HEK293T (cell line): ENCODE data around the gene DUSP14.

Experiments used
- CTCF ChIA-PET: fragments of 350-600 bp; formaldehyde crosslinking; extraction: SDS; loops from one replicate; lab custom pipeline; 2021; ENCODE audit warnings: antibody characterized with exemption, inconsistent platforms; lab: Yijun Ruan, JAX
- POLR2A ChIA-PET: fragments of 350-600 bp; formaldehyde crosslinking; extraction: SDS; loops from one replicate; lab custom pipeline; 2020; ENCODE audit warnings: antibody characterized with exemption, inconsistent platforms; lab: Yijun Ruan, JAX
- DNase-seq: peaks from one replicate; pipeline ENCODE4 v3.0.0; 2012; ENCODE audit warnings: mixed read lengths; ENCODE audit errors: extremely low spot score
- ARNT ChIP-seq: fragments of 450-650 bp; IDR thresholded peaks from 2 replicates; pipeline ENCODE4 v1.6.1; 2017; ENCODE audit warnings: mild to moderate bottlenecking
- BHLHE40 ChIP-seq: fragments of 450-650 bp; IDR thresholded peaks from 2 replicates; pipeline ENCODE4 v1.6.1; 2016; ENCODE audit warnings: mild to moderate bottlenecking, moderate library complexity, borderline replicate concordance
- CTBP1 ChIP-seq: fragments of 450-650 bp; IDR thresholded peaks from 2 replicates; pipeline ENCODE4 v1.6.1; 2016; ENCODE audit warnings: borderline replicate concordance
- ELF4 ChIP-seq: fragments of 450-650 bp; IDR thresholded peaks from 2 replicates; pipeline ENCODE4 v1.6.1; 2017; ENCODE audit warnings: antibody characterized with exemption
- FOXA1 ChIP-seq: fragments of 450-650 bp; IDR thresholded peaks from 2 replicates; pipeline ENCODE4 v1.6.1; 2016; ENCODE audit warnings: mild to moderate bottlenecking
- FOXK2 ChIP-seq: fragments of 450-650 bp; IDR thresholded peaks from 2 replicates; pipeline ENCODE4 v1.6.1; 2016; ENCODE audit warnings: mild to moderate bottlenecking
- FOXM1 ChIP-seq: fragments of 450-650 bp; IDR thresholded peaks from 2 replicates; pipeline ENCODE4 v1.6.1; 2017; ENCODE audit warnings: mild to moderate bottlenecking, borderline replicate concordance
- HDGF ChIP-seq: fragments of 450-650 bp; IDR thresholded peaks from 2 replicates; pipeline ENCODE4 v1.6.1; 2017; ENCODE audit warnings: antibody characterized with exemption, borderline replicate concordance
- L3MBTL2 ChIP-seq: fragments of 450-650 bp; conservative IDR thresholded peaks from 2 replicates; pipeline ENCODE4 v1.6.1; 2016; ENCODE audit warnings: mild to moderate bottlenecking
- LEF1 ChIP-seq: fragments of 450-650 bp; IDR thresholded peaks from 2 replicates; pipeline ENCODE4 v1.6.1; 2017; ENCODE audit warnings: mild to moderate bottlenecking, borderline replicate concordance
- NFRKB ChIP-seq: fragments of 450-650 bp; IDR thresholded peaks from 2 replicates; pipeline ENCODE4 v1.6.1; 2016; ENCODE audit warnings: mild to moderate bottlenecking, moderate library complexity
- SP1 ChIP-seq: fragments of 450-650 bp; IDR thresholded peaks from 2 replicates; pipeline ENCODE4 v1.6.1; 2017
- SUZ12 ChIP-seq: fragments of 450-650 bp; IDR thresholded peaks from 2 replicates; pipeline ENCODE4 v1.6.1; 2016; ENCODE audit warnings: mild to moderate bottlenecking
- TARDBP ChIP-seq: fragments of 450-650 bp; IDR thresholded peaks from 2 replicates; pipeline ENCODE4 v1.6.1; 2016
- ZNF384 ChIP-seq: fragments of 450-650 bp; IDR thresholded peaks from 2 replicates; pipeline ENCODE4 v1.6.1; 2016
- TF ChIP-seq, protein P1 (sequence below): fragments of 450-650 bp; IDR thresholded peaks from 2 replicates; pipeline ENCODE4 v1.6.1; 2016

DUSP14 gene

DNA sequence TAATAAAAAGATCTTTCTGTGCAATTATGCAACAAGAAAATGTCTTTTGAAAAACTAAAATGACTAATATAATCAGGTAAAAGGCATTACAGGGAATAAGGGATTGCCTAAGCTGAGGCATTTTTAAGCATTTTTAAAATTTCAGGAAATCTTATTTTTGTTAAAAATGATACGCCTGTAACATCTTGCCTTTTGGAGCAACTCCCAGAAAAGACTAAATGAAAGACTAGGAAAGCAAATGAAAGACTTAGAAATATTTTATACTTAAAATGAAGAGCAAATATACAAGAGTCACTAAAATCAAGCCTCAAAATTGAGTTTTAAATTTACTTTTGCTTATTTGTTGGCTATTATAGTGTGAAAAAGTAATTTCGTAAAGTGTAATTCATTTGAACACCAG is 55.8 kb downstream of the DUSP14 start:
- no peak for TF ChIP-seq NFRKB
- TF ChIP-seq HDGF = no peak
- TF ChIP-seq, protein P1, sequence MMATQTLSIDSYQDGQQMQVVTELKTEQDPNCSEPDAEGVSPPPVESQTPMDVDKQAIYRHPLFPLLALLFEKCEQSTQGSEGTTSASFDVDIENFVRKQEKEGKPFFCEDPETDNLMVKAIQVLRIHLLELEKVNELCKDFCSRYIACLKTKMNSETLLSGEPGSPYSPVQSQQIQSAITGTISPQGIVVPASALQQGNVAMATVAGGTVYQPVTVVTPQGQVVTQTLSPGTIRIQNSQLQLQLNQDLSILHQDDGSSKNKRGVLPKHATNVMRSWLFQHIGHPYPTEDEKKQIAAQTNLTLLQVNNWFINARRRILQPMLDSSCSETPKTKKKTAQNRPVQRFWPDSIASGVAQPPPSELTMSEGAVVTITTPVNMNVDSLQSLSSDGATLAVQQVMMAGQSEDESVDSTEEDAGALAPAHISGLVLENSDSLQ = no peak
- TF ChIP-seq L3MBTL2 = no peak
- no peak for TF ChIP-seq ZNF384
- TF ChIP-seq BHLHE40 = no peak
- no peak for TF ChIP-seq TARDBP
- no peak for DNase-seq
- ChIA-PET CTCF (no interaction called here), POLR2A (interaction anchor here (1.1 kb wide), 1 partner anchor 64 kb away, joined by 4 read pairs; the partner anchor contains the start of gene SYNRG)

DNA sequence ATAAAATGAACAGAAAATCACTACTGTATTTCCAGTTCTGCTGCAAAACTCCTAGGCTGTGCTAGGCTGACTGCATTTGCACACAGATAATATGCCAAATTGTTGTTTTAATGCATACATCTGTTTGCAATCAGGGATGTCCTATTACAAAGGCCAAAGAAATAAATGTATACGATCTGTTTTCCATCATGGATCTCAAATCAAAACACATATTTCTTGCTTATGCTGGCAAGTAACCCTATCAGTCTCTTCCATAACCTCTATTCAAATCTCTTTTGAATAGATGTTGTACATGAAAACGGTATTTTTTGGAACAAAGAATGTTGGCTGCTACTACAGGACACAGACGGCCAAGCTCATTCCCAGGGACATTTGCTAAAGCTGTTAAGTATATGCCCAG is 56.6 kb downstream of the DUSP14 start:
- POLR2A ChIA-PET = interaction anchor here (1.1 kb wide), 1 partner anchor 63 kb away, joined by 4 read pairs; the partner anchor contains the start of gene SYNRG
- CTCF ChIA-PET = no interaction called here
- DNase-seq = no peak
- TF ChIP-seq NFRKB = no peak
- no peak for TF ChIP-seq L3MBTL2
- TF ChIP-seq ZNF384 = no peak
- no peak for TF ChIP-seq TARDBP
- no peak for TF ChIP-seq FOXK2
- no peak for TF ChIP-seq BHLHE40
- TF ChIP-seq FOXA1 = no peak
- no peak for TF ChIP-seq SUZ12
- TF ChIP-seq CTBP1 = no peak
- no peak for TF ChIP-seq HDGF
- no peak for TF ChIP-seq FOXM1
- TF ChIP-seq, protein P1 = no peak
- no peak for TF ChIP-seq SP1
- TF ChIP-seq ARNT = no peak
- TF ChIP-seq ELF4 = no peak
- TF ChIP-seq LEF1 = no peak

DNA sequence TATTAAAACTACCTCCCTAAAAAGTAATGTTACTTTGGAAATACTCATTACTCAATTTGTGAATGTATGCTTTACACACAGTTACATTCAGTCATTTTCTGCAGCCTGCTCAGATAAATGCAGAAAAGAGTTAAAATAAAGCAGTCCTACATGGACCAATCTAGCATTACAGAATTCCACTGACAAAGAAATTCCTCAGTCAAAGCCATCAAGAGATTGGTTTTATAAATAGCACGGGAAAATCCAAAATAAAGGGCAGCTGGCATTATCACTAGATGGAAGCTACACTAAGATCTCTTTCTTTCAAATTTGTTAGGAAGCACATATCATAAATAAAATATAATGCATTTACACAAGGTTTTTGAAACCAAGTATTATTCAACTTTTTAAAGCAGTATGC is 58.3 kb downstream of the DUSP14 start:
- DNase-seq = no peak
- TF ChIP-seq L3MBTL2 (no peak), ELF4 (no peak), LEF1 (no peak), NFRKB (no peak), FOXM1 (no peak), CTBP1 (no peak), ARNT (no peak), FOXK2 (no peak), TARDBP (no peak), FOXA1 (no peak), HDGF (no peak), ZNF384 (no peak), SUZ12 (no peak)
- TF ChIP-seq, protein P1 = no peak
- ChIA-PET CTCF (no interaction called here), POLR2A (no interaction called here)

DNA sequence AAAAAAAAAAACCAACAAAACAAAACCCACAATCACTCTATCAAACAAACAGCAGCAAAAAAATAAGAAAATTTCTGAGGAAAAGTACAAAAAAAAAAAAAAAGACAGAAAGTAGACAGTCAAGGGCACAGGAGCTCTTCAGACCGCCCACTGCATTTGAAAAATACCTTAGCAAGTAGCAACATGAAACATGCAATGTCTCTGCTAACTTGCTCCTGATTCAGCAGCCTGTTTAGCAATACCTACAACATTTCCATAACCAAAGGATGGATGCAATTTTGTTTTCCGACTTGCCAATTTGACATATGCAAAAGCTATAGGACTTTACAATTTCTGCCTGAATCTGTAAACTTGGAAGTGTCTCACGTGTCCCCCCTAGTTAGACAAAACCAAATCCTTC is 62.1 kb downstream of the DUSP14 start:
- ChIA-PET CTCF (interaction anchor here (0.7 kb wide), 1 partner anchor 13 kb away, joined by 3 read pairs; no protein-coding TSS in a partner anchor), POLR2A (no interaction called here)
- TF ChIP-seq CTBP1 (no peak), SUZ12 (no peak), ARNT (no peak), FOXK2 (no peak), NFRKB (no peak), FOXA1 (no peak), TARDBP (no peak), ZNF384 (no peak), FOXM1 (no peak), ELF4 (no peak)
- TF ChIP-seq, protein P1 = no peak
- DNase-seq = no peak

DNA sequence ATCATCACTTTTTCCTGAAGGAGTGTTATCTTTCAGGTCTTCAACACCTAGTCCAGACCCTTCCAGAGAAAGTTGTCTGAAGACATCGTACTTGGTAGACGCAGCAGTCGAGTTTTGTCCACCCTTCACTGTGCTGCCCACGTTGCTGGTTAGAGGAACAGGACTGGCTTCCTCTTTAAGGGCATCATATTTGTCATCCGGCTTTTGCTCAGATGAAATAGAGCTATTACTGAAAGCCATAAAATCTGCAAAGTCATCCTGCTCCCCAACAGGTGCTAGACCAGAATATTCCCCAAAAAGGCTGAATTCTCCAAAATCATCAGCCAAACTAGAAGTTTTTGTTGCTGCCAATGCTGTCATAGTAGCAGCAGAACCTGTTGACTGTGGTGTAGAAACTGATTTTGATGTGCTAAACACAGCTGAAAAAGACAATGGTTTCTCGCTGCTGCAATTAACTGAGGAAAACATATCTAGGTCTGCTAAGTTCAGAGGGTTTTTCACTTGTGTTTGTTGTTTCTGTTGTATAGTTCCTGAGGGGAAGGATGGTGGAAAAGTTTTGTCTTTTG is 63.8 kb downstream of the DUSP14 start:
- ChIA-PET POLR2A (no interaction called here), CTCF (no interaction called here)
- no peak for DNase-seq
- TF ChIP-seq BHLHE40 (no peak), ELF4 (no peak), L3MBTL2 (no peak), FOXM1 (no peak), ARNT (no peak), ZNF384 (no peak), CTBP1 (no peak), HDGF (no peak), LEF1 (no peak), SUZ12 (no peak), SP1 (no peak), FOXK2 (no peak), TARDBP (no peak), NFRKB (no peak), FOXA1 (no peak)
- TF ChIP-seq, protein P1 = no peak
